T-cell (primary cell): ENCODE data around the gene SMIM35. TPM values are rescaled to one million over a fixed set of nuclear protein-coding genes. Genes with fewer than 3 reads are reported as not detected.

Experiments
- ATAC-seq, 4 experiments: fragments of 200-7000 bp in 3 of 4; fragments of 150-1000 bp in 1 of 4; cut with Tn5 transposase; replicated peaks in 1 of 4; 1 replicate in 3 of 4; 2 replicates in 1 of 4; pipeline ENCODE4 v1.10.0; 2021; ENCODE audit warnings: moderate library complexity in 3 of 4, mild to moderate bottlenecking in 2 of 4, moderate number of reproducible peaks in 1 of 4
- CTCF ChIA-PET, 2 donors: fragments of 300-600 bp; sonication (Branson Sonifier 250); formaldehyde crosslinking; loops; one replicate each; lab custom pipeline; 2022; ENCODE audit warnings: antibody characterized with exemption in 2 of 2; lab: Charles Lee
- POLR2A ChIA-PET, 2 donors: fragments of 300-600 bp; sonication (Branson Sonifier 250); formaldehyde crosslinking; loops; one replicate each; lab custom pipeline; 2022; ENCODE audit warnings: antibody characterized with exemption in 2 of 2; lab: Charles Lee
- DNase-seq, 35 experiments: peaks; one replicate each; pipeline versions ENCODE4 v3.0.0 to v3.0.0-alpha.2; 2013 to 2023
- H3K27ac ChIP-seq: one replicate; pipeline ENCODE4 v1.5.1; 2013; ENCODE audit warnings: low read length
- H3K27me3 ChIP-seq, 2 experiments: replicated peaks in 1 of 2; 1 replicate in 1 of 2; 2 replicates in 1 of 2; pipeline versions ENCODE4 v1.6.1 to v1.7.0; 2013; ENCODE audit warnings: low read length in 1 of 2, mixed read lengths in 1 of 2; ENCODE audit not compliant: control insufficient read depth in 2 of 2, insufficient read depth in 2 of 2; ENCODE audit errors: extremely low read depth in 1 of 2
- H3K36me3 ChIP-seq, 2 donors: 1 replicate in 1 of 2; 2 replicates in 1 of 2; pipeline versions ENCODE4 v1.6.1 to v1.7.0; 2013; ENCODE audit warnings: low read length in 1 of 2; ENCODE audit not compliant: control insufficient read depth in 2 of 2, insufficient read depth in 1 of 2; ENCODE audit errors: extremely low read depth in 1 of 2
- H3K4me1 ChIP-seq, 2 experiments: 1 replicate in 1 of 2; 2 replicates in 1 of 2; pipeline versions ENCODE4 v1.6.1 to v1.7.0; 2013; ENCODE audit warnings: low read length in 2 of 2, mixed read lengths in 1 of 2; ENCODE audit not compliant: insufficient read depth in 2 of 2, control insufficient read depth in 1 of 2; ENCODE audit errors: extremely low read depth in 1 of 2
- H3K4me3 ChIP-seq, 2 donors: 1 replicate in 1 of 2; 2 replicates in 1 of 2; pipeline versions ENCODE4 v1.5.1 to v1.7.0; 2013; ENCODE audit warnings: mild to moderate bottlenecking in 2 of 2, low read length in 1 of 2, moderate library complexity in 1 of 2; ENCODE audit not compliant: control insufficient read depth in 1 of 2; ENCODE audit errors: extremely low read depth in 1 of 2
- H3K9me3 ChIP-seq: 2 replicates; pipeline ENCODE4 v1.7.0; 2013
- H3K27ac Mint-ChIP-seq, 2 donors: one replicate each; pipeline ENCODE4 v1.8.0; 2020 to 2021; ENCODE audit warnings: mild to moderate bottlenecking in 2 of 2, mixed read lengths in 2 of 2
- H3K27me3 Mint-ChIP-seq, 2 donors: one replicate each; pipeline ENCODE4 v1.8.0; 2021 to 2022; ENCODE audit warnings: mixed read lengths in 2 of 2
- H3K36me3 Mint-ChIP-seq: one replicate; pipeline ENCODE4 v1.8.0; 2021; ENCODE audit warnings: mixed read lengths
- H3K4me1 Mint-ChIP-seq, 3 donors: one replicate each; pipeline ENCODE4 v1.8.0; 2020 to 2022; ENCODE audit warnings: mixed read lengths in 3 of 3, mild to moderate bottlenecking in 1 of 3
- H3K4me3 Mint-ChIP-seq, 3 donors: one replicate each; pipeline ENCODE4 v1.8.0; 2020 to 2022; ENCODE audit warnings: mild to moderate bottlenecking in 3 of 3, mixed read lengths in 3 of 3, moderate library complexity in 3 of 3
- H3K9me3 Mint-ChIP-seq, 3 donors: one replicate each; pipeline ENCODE4 v1.8.0; 2020 to 2022; ENCODE audit warnings: mixed read lengths in 3 of 3
- WGBS: methylation state at CpG from one replicate; pipeline ENCODE4 v1.1.5; 2013; ENCODE audit warnings: missing lambda C conversion rate; ENCODE audit not compliant: insufficient coverage; 5-methylcytosine and 5-hydroxymethylcytosine counted together
- total RNA-seq, 35 experiments: library from RNA in 6 of 35; stranded (reverse) in 6 of 35; fragments of 120-200 nt in 1 of 35; gene quantifications; one replicate each; pipeline versions ENCODE4 v1.2.1 to v1.2.4 and lab custom pipeline; 2013 to 2026

Gene SMIM35
- total RNA-seq, 5 donors from 2014 or later (not counting 1 experiment from before 2014, with no cell fraction given): 0.28 to 1.0 (median 0.36) TPM

- H3K36me3 Mint-ChIP-seq: no peaks in the 10 kb centered on the region
- H3K4me1 Mint-ChIP-seq: peaks cover 10 to 13% (median 11%) of the 10 kb centered on the region in 3 donors
- DNase-seq (no peak), ATAC-seq (no peak)
- Histone ChIP-seq H3K27me3 (peaks cover 0 to 23% of the 10 kb centered on the region in 2 experiments), H3K9me3 (no peaks in the 10 kb centered on the region), H3K27ac (no peak overlapping the region), H3K4me3 (no peak overlapping the region), H3K36me3 (no peaks in the 10 kb centered on the region), H3K4me1 (peaks cover 6 to 19% of the 10 kb centered on the region in 2 experiments)
- POLR2A ChIA-PET: no interaction called here
- no peaks in the 10 kb centered on the region for H3K9me3 Mint-ChIP-seq
- peaks cover 0 to 3% of the 10 kb centered on the region in 2 donors for H3K27me3 Mint-ChIP-seq
- 84% methylated on average over 11 of the region's 14 CpGs for WGBS
- H3K4me3 Mint-ChIP-seq: no peak overlapping the region
- CTCF ChIA-PET: interaction anchor here (0.5 to 7.8 kb wide), 7 partner anchors 108 to 663 kb away, joined by 3 to 138 read pairs (median 3); no protein-coding TSS in a partner anchor
- H3K27ac Mint-ChIP-seq: peak overlapping the region in 1 of 2 donors; percentile 5
Measured at GRCh38 chr11:118057251-118058145, 29.3 kb downstream of the SMIM35 start.

- H3K36me3 ChIP-seq: no peaks in the 10 kb centered on the region
- Mint-ChIP-seq H3K4me1 (peaks cover 17 to 19% (median 18%) of the 10 kb centered on the region in 3 donors), H3K36me3 (no peaks in the 10 kb centered on the region), H3K27ac (peak overlapping the region in 1 of 2 donors; percentile 5), H3K9me3 (no peaks in the 10 kb centered on the region), H3K4me3 (no peak overlapping the region), H3K27me3 (peaks cover 0 to 3% of the 10 kb centered on the region in 2 donors)
- peaks cover 13 to 26% of the 10 kb centered on the region in 2 experiments for H3K4me1 ChIP-seq
- no peak overlapping the region for H3K4me3 ChIP-seq
- ATAC-seq (no peak), DNase-seq (no peak)
- H3K27ac ChIP-seq: no peak overlapping the region
- H3K27me3 ChIP-seq: peaks cover 0 to 19% of the 10 kb centered on the region in 2 experiments
- H3K9me3 ChIP-seq: no peaks in the 10 kb centered on the region
- 67% methylated on average over 8 of the region's 8 CpGs for WGBS
- ChIA-PET CTCF (interaction anchor here in 1 of 2 donors (0.5 to 7.8 kb wide), 3 partner anchors 107 to 662 kb away, joined by 3 to 138 read pairs (median 5); no protein-coding TSS in a partner anchor), POLR2A (no interaction called here)
Measured at GRCh38 chr11:118056806-118057205, 30.0 kb downstream of the SMIM35 start.

GRCh38 chr11:118055966-118056365 is 30.8 kb downstream of the SMIM35 start:
- WGBS: 96% methylated on average over 5 of the region's 7 CpGs
- no peaks in the 10 kb centered on the region for H3K9me3 ChIP-seq
- peaks cover 21 to 34% of the 10 kb centered on the region in 2 experiments for H3K4me1 ChIP-seq
- no peak overlapping the region for H3K27ac ChIP-seq
- ChIA-PET CTCF (interaction anchor here (1.3 to 7.8 kb wide), 4 partner anchors 69 to 213 kb away, joined by 5 to 138 read pairs (median 24); partner anchors contain the start of gene IL10RA (in 1 of the 2)), POLR2A (no interaction called here)
- H3K4me1 Mint-ChIP-seq: peaks cover 25 to 27% (median 26%) of the 10 kb centered on the region in 3 donors
- no peaks in the 10 kb centered on the region for H3K9me3 Mint-ChIP-seq
- H3K36me3 ChIP-seq: no peaks in the 10 kb centered on the region
- peaks cover 0 to 19% of the 10 kb centered on the region in 2 experiments for H3K27me3 ChIP-seq
- no peaks in the 10 kb centered on the region for H3K36me3 Mint-ChIP-seq
- H3K27me3 Mint-ChIP-seq: peaks cover 0 to 3% of the 10 kb centered on the region in 2 donors
- no peak overlapping the region for H3K4me3 ChIP-seq
- DNase-seq: peak in 1 of 35 experiments; percentile 15
- no peak for ATAC-seq
- no peak overlapping the region for H3K27ac Mint-ChIP-seq
- no peak overlapping the region for H3K4me3 Mint-ChIP-seq

GRCh38 chr11:118054712-118055640 is 31.8 kb downstream of the SMIM35 start:
- no peaks in the 10 kb centered on the region for H3K9me3 Mint-ChIP-seq
- Histone ChIP-seq H3K36me3 (no peaks in the 10 kb centered on the region), H3K4me1 (peaks cover 30 to 44% of the 10 kb centered on the region in 2 experiments), H3K9me3 (no peaks in the 10 kb centered on the region), H3K27me3 (peaks cover 0 to 16% of the 10 kb centered on the region in 2 experiments), H3K27ac (no peak overlapping the region), H3K4me3 (no peak overlapping the region)
- no peak overlapping the region for H3K4me3 Mint-ChIP-seq
- H3K4me1 Mint-ChIP-seq: peaks cover 35 to 37% (median 36%) of the 10 kb centered on the region in 3 donors
- ChIA-PET POLR2A (interaction anchor here (0.6 kb wide), 3 partner anchors 69 to 222 kb away, joined by 3 to 5 read pairs (median 4); partner anchors contain the start of gene IL10RA (in 1 of the 2)), CTCF (interaction anchor here (0.6 to 7.8 kb wide), 12 partner anchors 44 to 248 kb away, joined by 3 to 138 read pairs (median 4); partner anchors contain the start of gene IL10RA (in 1 of the 2))
- DNase-seq: no peak
- H3K27ac Mint-ChIP-seq: no peak overlapping the region
- H3K27me3 Mint-ChIP-seq: peaks cover 0 to 3% of the 10 kb centered on the region in 2 donors
- WGBS: 77% methylated on average over 5 of the region's 12 CpGs
- no peak for ATAC-seq
- H3K36me3 Mint-ChIP-seq: no peaks in the 10 kb centered on the region

- POLR2A ChIA-PET: interaction anchor here (0.5 to 1.2 kb wide), 4 partner anchors 11 to 627 kb away, joined by 3 to 5 read pairs (median 4); no protein-coding TSS in a partner anchor
- peak overlapping the region; percentile 94 to 95 for H3K27ac Mint-ChIP-seq
- H3K4me1 ChIP-seq: peaks cover 33 to 59% of the 10 kb centered on the region in 2 experiments
- H3K4me3 ChIP-seq: no peak overlapping the region
- CTCF ChIA-PET: interaction anchor here (0.5 to 7.8 kb wide), 34 partner anchors 45 to 256 kb away, joined by 3 to 138 read pairs (median 4); partner anchors contain the start of gene IL10RA (in 1 of the 2)
- no peaks in the 10 kb centered on the region for H3K9me3 ChIP-seq
- ATAC-seq: no peak
- WGBS: 93% methylated on average over 11 of the region's 13 CpGs
- H3K36me3 ChIP-seq: no peaks in the 10 kb centered on the region
- peaks cover 0 to 1% of the 10 kb centered on the region in 2 donors for H3K27me3 Mint-ChIP-seq
- H3K27ac ChIP-seq: peak overlapping the region; percentile 76
- DNase-seq: peak in 3 of 35 experiments; percentile 9 to 25 (median 18)
- peaks cover 51 to 54% (median 53%) of the 10 kb centered on the region in 3 donors for H3K4me1 Mint-ChIP-seq
- peak overlapping the region in 1 of 3 donors; percentile 68 for H3K4me3 Mint-ChIP-seq
- H3K36me3 Mint-ChIP-seq: no peaks in the 10 kb centered on the region
- H3K9me3 Mint-ChIP-seq: no peaks in the 10 kb centered on the region
- H3K27me3 ChIP-seq: peaks cover 0 to 5% of the 10 kb centered on the region in 2 experiments
Measured at GRCh38 chr11:118052581-118053206, 34.1 kb downstream of the SMIM35 start.
